Chondrocyte (in vitro differentiated cells): ENCODE data around the gene FTL. TPM values are rescaled to one million over a fixed set of nuclear protein-coding genes. Genes with fewer than 3 reads are reported as not detected.

Experiments
- DNase-seq: peaks from one replicate; pipeline ENCODE4 v3.0.0; 2021; ENCODE audit warnings: mixed read lengths, low spot score
- H3K27ac Mint-ChIP-seq: one replicate; pipeline ENCODE4 v1.8.0; 2021; ENCODE audit warnings: mild to moderate bottlenecking, moderate library complexity, mixed read lengths; ENCODE audit not compliant: unreplicated experiment
- H3K27me3 Mint-ChIP-seq: 2 replicates; pipeline ENCODE4 v1.8.0; 2021; ENCODE audit warnings: low read depth, mixed read lengths
- H3K36me3 Mint-ChIP-seq: 2 replicates; pipeline ENCODE4 v1.8.0; 2021; ENCODE audit warnings: low read depth, mixed read lengths
- H3K4me1 Mint-ChIP-seq: 2 replicates; pipeline ENCODE4 v1.8.0; 2021; ENCODE audit warnings: low read depth, mild to moderate bottlenecking, mixed read lengths
- H3K4me3 Mint-ChIP-seq: one replicate; pipeline ENCODE4 v1.8.0; 2021; ENCODE audit warnings: mild to moderate bottlenecking, moderate library complexity, mixed read lengths; ENCODE audit not compliant: unreplicated experiment
- H3K9me3 Mint-ChIP-seq: 2 replicates; pipeline ENCODE4 v1.8.0; 2021; ENCODE audit warnings: low read depth, mixed read lengths
- CTCF ChIP-seq: fragments of 200-600 bp; sonication (generic); IDR thresholded peaks from 2 replicates; pipeline ENCODE4 v1.5.0; 2021; ENCODE audit warnings: antibody characterized with exemption, mild to moderate bottlenecking, moderate library complexity
- microRNA-seq: library from miRNA; unstranded; fragments of <30 nt; microRNA quantifications from one replicate; pipeline ENCODE4 v1.2.0, GENCODE V29; 2020; ENCODE audit warnings: borderline number of aligned reads
- total RNA-seq: library from RNA; stranded (reverse); gene quantifications from 3 replicates; pipeline ENCODE4 v1.2.1, GENCODE V29; 2021

The FTL gene
- total RNA-seq, 1 donor from 2014 or later = 1,722 TPM

GRCh38 chr19:49014870-49015255 is 49.8 kb downstream of the FTL start:
- no peak for DNase-seq
- peaks cover 5% of the 10 kb centered on the region for H3K4me1 Mint-ChIP-seq

GRCh38 chr19:49016067-49016839 is 51.1 kb downstream of the FTL start:
- DNase-seq = no peak
- Mint-ChIP-seq H3K36me3 (peaks cover 9% of the 10 kb centered on the region), H3K27me3 (peaks cover 4% of the 10 kb centered on the region), H3K4me3 (no peak overlapping the region), H3K4me1 (peaks cover 8% of the 10 kb centered on the region), H3K9me3 (no peaks in the 10 kb centered on the region), H3K27ac (no peak overlapping the region)
- TF ChIP-seq CTCF = no peak

More at GRCh38 chr19:49014870-49015255, 49.8 kb downstream of the FTL start:
- H3K36me3 Mint-ChIP-seq = peaks cover 14% of the 10 kb centered on the region
- H3K9me3 Mint-ChIP-seq = no peaks in the 10 kb centered on the region
- no peak for TF ChIP-seq CTCF
- H3K27me3 Mint-ChIP-seq = peaks cover 4% of the 10 kb centered on the region
- H3K27ac Mint-ChIP-seq = no peak overlapping the region
- no peak overlapping the region for H3K4me3 Mint-ChIP-seq

Small RNAs within 50 kb of the gene (microRNA-seq; reads per million reads assigned to microRNA genes)
- not detected for gene MIR6798

Other genes with a start within 250 kb of the FTL start
- 1.6 to 2.9 TPM (median 1.7 TPM) in 3 replicates for gene MAMSTR, start 245.6 kb upstream of the FTL start, total RNA-seq
- 0.31 to 1.00 TPM (median 0.62 TPM) in 3 replicates for gene RASIP1, start 224.7 kb upstream of the FTL start, total RNA-seq
- not detected in 3 replicates for gene IZUMO1, start 218.4 kb upstream of the FTL start, total RNA-seq
- 0.44 to 0.52 TPM in 2 of 3 replicates, not detected in the other for gene FUT1, start 212.7 kb upstream of the FTL start, total RNA-seq
- not detected in 3 replicates for gene FGF21, start 209.8 kb upstream of the FTL start, total RNA-seq
- 30.9 to 42.2 TPM (median 41.4 TPM) in 3 replicates for gene BCAT2, start 154.3 kb upstream of the FTL start, total RNA-seq
- 11.4 to 13.6 TPM (median 13.5 TPM) in 3 replicates for gene HSD17B14, start 128.8 kb upstream of the FTL start, total RNA-seq
- gene PLEKHA4, start 96.7 kb upstream of the FTL start, total RNA-seq = 16.8 to 34.3 TPM (median 19.6 TPM) in 3 replicates
- 42.1 to 106 TPM (median 104 TPM) in 3 replicates for gene PPP1R15A, start 92.9 kb upstream of the FTL start, total RNA-seq
- gene TULP2, start 66.6 kb upstream of the FTL start, total RNA-seq = not detected in 3 replicates
- gene NUCB1, start 65.0 kb upstream of the FTL start, total RNA-seq = 209 to 277 TPM (median 215 TPM) in 3 replicates
- gene DHDH, start 31.6 kb upstream of the FTL start, total RNA-seq = not detected in 3 replicates
- 161 to 167 TPM (median 165 TPM) in 3 replicates for gene BAX, start 10.4 kb upstream of the FTL start, total RNA-seq
- 43.4 to 51.1 TPM (median 49.1 TPM) in 3 replicates for gene GYS1, start 28.0 kb downstream of the FTL start, total RNA-seq
- gene RUVBL2, start 28.6 kb downstream of the FTL start, total RNA-seq = 45.3 to 72.5 TPM (median 47.7 TPM) in 3 replicates
- gene LHB, start 51.8 kb downstream of the FTL start, total RNA-seq = not detected in 3 replicates
- gene CGB3, start 59.0 kb downstream of the FTL start, total RNA-seq = not detected in 3 replicates
- 0.56 TPM in 1 of 3 replicates, not detected in the others for gene CGB2, start 66.6 kb downstream of the FTL start, total RNA-seq
- gene CGB1, start 71.6 kb downstream of the FTL start, total RNA-seq = 0.92 TPM in 1 of 3 replicates, not detected in the others
- gene CGB5, start 78.5 kb downstream of the FTL start, total RNA-seq = 1.6 TPM in 1 of 3 replicates, not detected in the others
- 1.7 to 3.1 TPM (median 2.4 TPM) in 3 replicates for gene CGB8, start 83.8 kb downstream of the FTL start, total RNA-seq
- gene CGB7, start 92.4 kb downstream of the FTL start, total RNA-seq = 0.52 to 0.85 TPM in 2 of 3 replicates, not detected in the other
- gene NTF4, start 99.5 kb downstream of the FTL start, total RNA-seq = 1.1 to 1.6 TPM in 2 of 3 replicates, not detected in the other
- gene KCNA7, start 107.4 kb downstream of the FTL start, total RNA-seq = 0.12 TPM in 1 of 3 replicates, not detected in the others
- 151 to 218 TPM (median 163 TPM) in 3 replicates for gene SNRNP70, start 120.1 kb downstream of the FTL start, total RNA-seq
- 12.7 to 14.3 TPM (median 13.9 TPM) in 3 replicates for gene LIN7B, start 149.1 kb downstream of the FTL start, total RNA-seq
- 1.1 to 1.7 TPM (median 1.6 TPM) in 3 replicates for gene C19orf73, start 153.8 kb downstream of the FTL start, total RNA-seq
- 12.7 to 14.4 TPM (median 13.9 TPM) in 3 replicates for gene PPFIA3, start 154.2 kb downstream of the FTL start, total RNA-seq
- not detected in 3 replicates for gene HRC, start 190.1 kb downstream of the FTL start, total RNA-seq
- 42.2 to 53.4 TPM (median 50.2 TPM) in 3 replicates for gene TRPM4, start 192.5 kb downstream of the FTL start, total RNA-seq